Calu3 (cell line): ENCODE results near the gene CMTR2. TPM values are rescaled to one million over a fixed set of nuclear protein-coding genes. Genes with fewer than 3 reads are reported as not detected.

ENCODE experiments used
- Bru-seq: library from RNA; stranded (reverse); fragments of 400-500 nt; gene quantifications from one replicate; lab custom pipeline; 2021; lab: Mats Ljungman, UMichigan
- BruChase-seq, 2 experiments: library from RNA; stranded (reverse); fragments of 400-500 nt; gene quantifications; one replicate each; lab custom pipeline; 2021; lab: Mats Ljungman, UMichigan
- BruUV-seq: library from RNA; stranded (reverse); fragments of 400-500 nt; replicated peaks from 2 replicates; lab custom pipeline; 2021; lab: Mats Ljungman, UMichigan
- CTCF ChIA-PET: fragments of 300-600 bp; sonication (Branson Sonifier 250); formaldehyde crosslinking; loops from one replicate; lab custom pipeline; 2022; ENCODE audit warnings: antibody characterized with exemption; lab: Charles Lee
- DNase-seq: peaks from one replicate; pipeline ENCODE4 v3.0.0; 2022
- H3K27ac Mint-ChIP-seq: one replicate; pipeline ENCODE4 v1.8.0; 2022; ENCODE audit warnings: mixed read lengths; ENCODE audit not compliant: unreplicated experiment
- H3K27me3 Mint-ChIP-seq: one replicate; pipeline ENCODE4 v1.8.0; 2022; ENCODE audit warnings: mixed read lengths; ENCODE audit not compliant: unreplicated experiment
- H3K36me3 Mint-ChIP-seq: one replicate; pipeline ENCODE4 v1.8.0; 2022; ENCODE audit warnings: mild to moderate bottlenecking, moderate library complexity, mixed read lengths; ENCODE audit not compliant: insufficient read depth, unreplicated experiment
- H3K4me1 Mint-ChIP-seq: one replicate; pipeline ENCODE4 v1.8.0; 2022; ENCODE audit warnings: mild to moderate bottlenecking, low read depth, mixed read lengths; ENCODE audit not compliant: unreplicated experiment
- H3K4me3 Mint-ChIP-seq: one replicate; pipeline ENCODE4 v1.8.0; 2022; ENCODE audit warnings: mild to moderate bottlenecking, low read depth, moderate library complexity, mixed read lengths; ENCODE audit not compliant: unreplicated experiment
- H3K9me3 Mint-ChIP-seq: one replicate; pipeline ENCODE4 v1.8.0; 2022; ENCODE audit warnings: low read depth, mixed read lengths; ENCODE audit not compliant: unreplicated experiment
- CTCF ChIP-seq: fragments of 200-600 bp; IDR thresholded peaks from one replicate; pipeline ENCODE4 v1.8.0; 2022; ENCODE audit warnings: antibody characterized with exemption; ENCODE audit not compliant: unreplicated experiment
- intact Hi-C: fragments of 100-400 bp; cut with micrococcal nuclease; formaldehyde crosslinking; loops from one replicate; pipeline ENCODE4 v1.10.0; 2022; ENCODE audit not compliant: unreplicated experiment
- long read RNA-seq: library from polyadenylated mRNA; stranded (forward); transcript quantifications from one replicate; pipeline ENCODE4 v2.0.0, GENCODE V29; 2022
- total RNA-seq: library from RNA; stranded (reverse); gene quantifications from 2 replicates; pipeline ENCODE4 v1.2.3, GENCODE V29; 2022

The CMTR2 gene, protein sequence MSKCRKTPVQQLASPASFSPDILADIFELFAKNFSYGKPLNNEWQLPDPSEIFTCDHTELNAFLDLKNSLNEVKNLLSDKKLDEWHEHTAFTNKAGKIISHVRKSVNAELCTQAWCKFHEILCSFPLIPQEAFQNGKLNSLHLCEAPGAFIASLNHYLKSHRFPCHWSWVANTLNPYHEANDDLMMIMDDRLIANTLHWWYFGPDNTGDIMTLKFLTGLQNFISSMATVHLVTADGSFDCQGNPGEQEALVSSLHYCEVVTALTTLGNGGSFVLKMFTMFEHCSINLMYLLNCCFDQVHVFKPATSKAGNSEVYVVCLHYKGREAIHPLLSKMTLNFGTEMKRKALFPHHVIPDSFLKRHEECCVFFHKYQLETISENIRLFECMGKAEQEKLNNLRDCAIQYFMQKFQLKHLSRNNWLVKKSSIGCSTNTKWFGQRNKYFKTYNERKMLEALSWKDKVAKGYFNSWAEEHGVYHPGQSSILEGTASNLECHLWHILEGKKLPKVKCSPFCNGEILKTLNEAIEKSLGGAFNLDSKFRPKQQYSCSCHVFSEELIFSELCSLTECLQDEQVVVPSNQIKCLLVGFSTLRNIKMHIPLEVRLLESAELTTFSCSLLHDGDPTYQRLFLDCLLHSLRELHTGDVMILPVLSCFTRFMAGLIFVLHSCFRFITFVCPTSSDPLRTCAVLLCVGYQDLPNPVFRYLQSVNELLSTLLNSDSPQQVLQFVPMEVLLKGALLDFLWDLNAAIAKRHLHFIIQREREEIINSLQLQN
- total RNA-seq = 44.4 and 45.0 TPM in 2 replicates
- Bru-seq, nascent RNA = percentile 94 among the genes with signal in this experiment
- percentile 95 among the genes with signal in this experiment for BruChase-seq, experiment 1, labeled RNA remaining after a 6-hour chase
- BruChase-seq, experiment 2, labeled RNA remaining after a 2-hour chase = percentile 99 among the genes with signal in this experiment
- long read RNA-seq, full-length matches to known transcripts = 23 of 31 reads
- long read RNA-seq, partial matches to known transcripts = 1 of 31 reads
- long read RNA-seq, other reads (novel, unspliced or antisense) = 7 of 31 reads

DNA sequence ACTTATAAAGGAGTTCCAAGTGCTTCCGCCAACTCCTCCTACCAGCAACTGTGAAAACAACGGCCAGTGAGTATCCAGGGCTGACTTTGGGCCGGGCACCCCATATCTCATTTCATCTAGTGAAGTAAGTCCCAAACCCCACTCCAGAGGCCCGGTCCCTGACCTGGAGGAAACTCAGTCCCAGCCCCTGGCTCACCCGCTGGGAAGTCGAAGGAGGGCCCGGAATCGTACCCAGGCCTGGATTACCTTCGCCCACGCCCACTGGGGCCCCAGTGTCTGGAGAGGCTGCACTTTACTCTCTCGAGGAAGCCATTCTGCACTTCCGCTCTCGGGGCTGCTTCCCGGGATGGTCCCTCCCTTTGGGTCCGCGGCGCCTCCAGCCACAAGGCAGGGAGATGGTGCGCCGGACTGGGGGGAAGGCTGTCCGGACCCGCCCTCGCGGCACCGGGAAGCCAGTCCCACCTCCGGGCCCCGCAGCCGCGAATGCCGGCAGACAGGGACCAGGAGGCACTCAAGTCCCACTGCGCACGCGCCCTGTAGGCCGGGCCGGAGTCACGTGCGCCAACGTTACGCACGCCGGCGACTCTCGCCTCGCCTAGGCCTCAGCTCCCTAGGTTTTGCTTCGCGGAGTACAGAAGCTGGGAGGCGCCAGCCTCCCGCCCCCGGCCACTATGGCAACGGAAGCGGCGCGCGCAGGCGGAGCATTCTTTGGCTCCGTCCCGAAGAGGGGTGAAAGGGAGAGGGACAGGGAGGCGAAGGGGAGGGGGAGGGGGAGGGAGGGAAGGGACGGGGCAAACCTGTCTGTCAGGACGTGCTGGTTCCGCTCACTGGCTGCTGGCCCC is at the start of gene CMTR2:
TSS of gene CMTR2 (minus strand) at position 513 of the 842 bp plus-strand sequence. CDS start 3,482 bp downstream, outside the sequence.
- peaks cover 45% of the 10 kb centered on the region for H3K36me3 Mint-ChIP-seq
- CTCF ChIA-PET = interaction anchor here (0.6 to 2.4 kb wide), 6 partner anchors 23 to 92 kb away, joined by 3 to 18 read pairs (median 4); no protein-coding TSS in a partner anchor
- TF ChIP-seq CTCF = no peak
- peaks cover 23% of the 10 kb centered on the region for H3K4me1 Mint-ChIP-seq
- no peaks in the 10 kb centered on the region for H3K9me3 Mint-ChIP-seq
- intact Hi-C loops = loop anchor here (5.0 kb wide), 2 partner anchors 57 to 73 kb away; partner anchors contain the start of gene HYDIN
- peak within 1 kb of the TSS; percentile 50 for H3K27ac Mint-ChIP-seq
- H3K4me3 Mint-ChIP-seq = peak within 1 kb of the TSS; percentile 66
- H3K27me3 Mint-ChIP-seq = no peaks in the 10 kb centered on the region
- BruUV-seq = no TSS peak
- peak; percentile 97 for DNase-seq

GRCh38 chr16:71338632-71339031 is 49.4 kb upstream of the CMTR2 start:
- intact Hi-C loops = no loop called here
- H3K36me3 Mint-ChIP-seq = peaks cover 13% of the 10 kb centered on the region
- H3K27ac Mint-ChIP-seq = peak overlapping the region; percentile 99
- no peak for TF ChIP-seq CTCF
- peaks cover 57% of the 10 kb centered on the region for H3K4me1 Mint-ChIP-seq
- CTCF ChIA-PET = interaction anchor here (0.6 to 1.7 kb wide), 7 partner anchors 22 to 124 kb away, joined by 3 to 11 read pairs (median 3); partner anchors contain the start of gene CMTR2
- DNase-seq = no peak
- H3K9me3 Mint-ChIP-seq = peaks cover 2% of the 10 kb centered on the region
- no peaks in the 10 kb centered on the region for H3K27me3 Mint-ChIP-seq
- peak overlapping the region; percentile 41 for H3K4me3 Mint-ChIP-seq
- no TSS peak for BruUV-seq

DNA sequence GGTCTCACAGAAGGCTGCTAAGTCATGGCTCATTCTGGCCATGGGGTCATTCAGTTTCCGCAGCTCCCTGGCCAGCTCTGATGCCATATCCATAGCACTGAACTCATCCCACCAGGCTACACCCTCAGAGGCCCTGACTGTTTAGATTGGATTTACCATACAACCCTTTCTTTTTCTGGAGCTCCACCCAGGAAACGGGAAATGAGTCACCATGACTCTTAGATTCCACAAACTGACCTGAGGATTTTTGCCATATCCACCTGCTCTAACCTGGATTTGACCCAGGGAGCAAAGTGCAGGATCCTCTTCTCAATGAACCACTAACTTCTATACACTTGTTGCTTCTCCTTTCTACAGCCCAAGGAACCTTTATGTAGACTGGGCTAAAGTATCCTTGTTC is 49.0 kb upstream of the CMTR2 start:
- no TSS peak for BruUV-seq
- CTCF ChIA-PET = interaction anchor here (0.7 to 1.7 kb wide), 6 partner anchors 23 to 123 kb away, joined by 3 to 11 read pairs (median 4); partner anchors contain the start of gene CMTR2
- peak overlapping the region; percentile 41 for H3K4me3 Mint-ChIP-seq

More for the DNA sequence above, 49.0 kb upstream of the CMTR2 start:
- Mint-ChIP-seq H3K27me3 (no peaks in the 10 kb centered on the region), H3K9me3 (peaks cover 2% of the 10 kb centered on the region), H3K4me1 (peaks cover 57% of the 10 kb centered on the region), H3K27ac (peak overlapping the region; percentile 99), H3K36me3 (peaks cover 13% of the 10 kb centered on the region)
- intact Hi-C loops = no loop called here
- TF ChIP-seq CTCF = no peak
- peak; percentile 66 for DNase-seq
